ENCODE measurements around the gene PALLD.

DNA sequence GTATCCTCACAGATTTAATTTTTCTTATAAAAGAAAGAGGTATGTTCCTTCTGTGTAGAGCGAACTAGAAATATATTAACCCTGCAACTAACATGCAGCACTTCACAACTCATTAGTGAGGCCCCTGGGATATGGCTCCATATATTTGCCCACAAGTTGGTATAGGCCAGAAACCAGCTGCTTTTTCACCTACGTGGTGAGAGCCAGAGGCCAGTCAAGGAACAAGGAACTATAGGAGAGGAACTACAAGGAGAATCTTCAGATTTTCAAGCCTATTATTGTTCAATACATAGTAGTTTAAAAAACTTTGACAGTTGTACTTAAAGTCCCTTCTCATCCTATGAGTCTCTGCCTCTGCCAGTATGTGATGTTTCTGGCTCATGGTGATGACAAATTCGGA, 307.3 kb downstream of the PALLD start:
- TF ChIP-seq GATA2 (IDR thresholded peaks at IDR 0.05; ENCODE audit: low read depth, low read length) = no peak
- no peak for TF ChIP-seq GATA3 (IDR thresholded peaks at IDR 0.05; ENCODE audit: low read depth, low read length)
